Neural crest cell (in vitro differentiated cells): ENCODE measurements around the gene ADAMTS2. TPM values are rescaled to one million over a fixed set of nuclear protein-coding genes. Genes with fewer than 3 reads are reported as not detected.

Experiments
- DNase-seq: peaks from one replicate; pipeline ENCODE4 v3.0.0; 2021; ENCODE audit warnings: low read depth, mixed read lengths, low spot score
- H3K27ac Mint-ChIP-seq: one replicate; pipeline ENCODE4 v1.8.0; 2021; ENCODE audit warnings: mild to moderate bottlenecking, mixed read lengths; ENCODE audit not compliant: unreplicated experiment
- H3K27me3 Mint-ChIP-seq: 2 replicates; pipeline ENCODE4 v1.8.0; 2021; ENCODE audit warnings: low read depth, mild to moderate bottlenecking, mixed read lengths
- H3K36me3 Mint-ChIP-seq: 2 replicates; pipeline ENCODE4 v1.8.0; 2021; ENCODE audit warnings: low read depth, mild to moderate bottlenecking, mixed read lengths
- H3K4me1 Mint-ChIP-seq: 2 replicates; pipeline ENCODE4 v1.8.0; 2021; ENCODE audit warnings: mixed read lengths
- H3K4me3 Mint-ChIP-seq: one replicate; pipeline ENCODE4 v1.8.0; 2021; ENCODE audit warnings: mild to moderate bottlenecking, mixed read lengths
- H3K9me3 Mint-ChIP-seq: 2 replicates; pipeline ENCODE4 v1.8.0; 2021; ENCODE audit warnings: mixed read lengths
- total RNA-seq: library from RNA; stranded (reverse); gene quantifications from 2 replicates; pipeline ENCODE4 v1.2.1, GENCODE V29; 2021
- TF ChIP-seq, protein P1 (sequence below): fragments of 200-600 bp; sonication (generic); conservative IDR thresholded peaks from 2 replicates; pipeline ENCODE4 v1.5.0; 2021; ENCODE audit warnings: antibody characterized with exemption, mild to moderate bottlenecking

ADAMTS2 gene
- total RNA-seq, 1 donor from 2014 or later = 1.5 TPM

DNA sequence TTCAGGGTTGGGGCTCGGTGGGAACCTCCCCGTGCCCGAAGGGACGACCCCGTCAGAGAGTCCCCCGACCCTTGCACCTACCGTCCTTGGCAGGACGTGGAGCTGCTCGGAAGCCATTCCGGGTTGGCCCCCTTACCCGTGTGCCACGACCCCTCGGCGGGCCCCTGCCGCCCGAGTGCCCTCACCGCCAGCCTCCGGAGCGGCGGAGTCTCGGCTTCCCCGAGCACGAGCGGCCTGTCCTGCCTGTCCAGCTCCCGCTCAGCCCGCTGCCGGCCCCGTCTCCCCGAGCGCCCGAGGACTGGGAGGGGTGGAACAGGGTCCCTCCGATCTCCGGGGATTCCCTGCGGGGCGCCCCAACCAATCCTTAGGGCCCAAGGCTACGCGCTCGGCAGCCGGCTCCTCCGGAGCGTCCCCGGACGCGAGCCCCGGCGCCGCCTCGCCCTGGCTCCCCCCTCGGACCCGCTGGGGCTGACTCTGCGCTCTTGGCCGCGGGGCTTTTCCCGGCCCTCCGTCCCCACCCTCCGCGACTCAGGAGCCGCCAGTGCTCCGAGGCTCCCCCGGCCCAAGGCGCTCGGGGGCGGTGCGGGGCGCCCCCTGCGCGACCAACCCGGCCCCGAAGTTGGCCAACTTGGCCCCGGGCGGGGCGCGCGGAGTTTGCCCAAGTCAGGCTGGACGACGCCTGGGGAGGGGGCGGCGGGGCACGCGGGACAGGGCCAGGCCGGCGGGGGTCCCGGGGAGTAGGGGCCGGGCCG, 654 bp downstream of the ADAMTS2 start:
- peak; percentile 27 for DNase-seq
- Mint-ChIP-seq H3K4me3 (peak overlapping the region; percentile 67), H3K27me3 (peaks cover 71% of the 10 kb centered on the region), H3K27ac (no peak overlapping the region), H3K36me3 (no peaks in the 10 kb centered on the region), H3K4me1 (peaks cover 10% of the 10 kb centered on the region), H3K9me3 (no peaks in the 10 kb centered on the region)
- TF ChIP-seq, protein P1, sequence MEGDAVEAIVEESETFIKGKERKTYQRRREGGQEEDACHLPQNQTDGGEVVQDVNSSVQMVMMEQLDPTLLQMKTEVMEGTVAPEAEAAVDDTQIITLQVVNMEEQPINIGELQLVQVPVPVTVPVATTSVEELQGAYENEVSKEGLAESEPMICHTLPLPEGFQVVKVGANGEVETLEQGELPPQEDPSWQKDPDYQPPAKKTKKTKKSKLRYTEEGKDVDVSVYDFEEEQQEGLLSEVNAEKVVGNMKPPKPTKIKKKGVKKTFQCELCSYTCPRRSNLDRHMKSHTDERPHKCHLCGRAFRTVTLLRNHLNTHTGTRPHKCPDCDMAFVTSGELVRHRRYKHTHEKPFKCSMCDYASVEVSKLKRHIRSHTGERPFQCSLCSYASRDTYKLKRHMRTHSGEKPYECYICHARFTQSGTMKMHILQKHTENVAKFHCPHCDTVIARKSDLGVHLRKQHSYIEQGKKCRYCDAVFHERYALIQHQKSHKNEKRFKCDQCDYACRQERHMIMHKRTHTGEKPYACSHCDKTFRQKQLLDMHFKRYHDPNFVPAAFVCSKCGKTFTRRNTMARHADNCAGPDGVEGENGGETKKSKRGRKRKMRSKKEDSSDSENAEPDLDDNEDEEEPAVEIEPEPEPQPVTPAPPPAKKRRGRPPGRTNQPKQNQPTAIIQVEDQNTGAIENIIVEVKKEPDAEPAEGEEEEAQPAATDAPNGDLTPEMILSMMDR = no peak

DNA sequence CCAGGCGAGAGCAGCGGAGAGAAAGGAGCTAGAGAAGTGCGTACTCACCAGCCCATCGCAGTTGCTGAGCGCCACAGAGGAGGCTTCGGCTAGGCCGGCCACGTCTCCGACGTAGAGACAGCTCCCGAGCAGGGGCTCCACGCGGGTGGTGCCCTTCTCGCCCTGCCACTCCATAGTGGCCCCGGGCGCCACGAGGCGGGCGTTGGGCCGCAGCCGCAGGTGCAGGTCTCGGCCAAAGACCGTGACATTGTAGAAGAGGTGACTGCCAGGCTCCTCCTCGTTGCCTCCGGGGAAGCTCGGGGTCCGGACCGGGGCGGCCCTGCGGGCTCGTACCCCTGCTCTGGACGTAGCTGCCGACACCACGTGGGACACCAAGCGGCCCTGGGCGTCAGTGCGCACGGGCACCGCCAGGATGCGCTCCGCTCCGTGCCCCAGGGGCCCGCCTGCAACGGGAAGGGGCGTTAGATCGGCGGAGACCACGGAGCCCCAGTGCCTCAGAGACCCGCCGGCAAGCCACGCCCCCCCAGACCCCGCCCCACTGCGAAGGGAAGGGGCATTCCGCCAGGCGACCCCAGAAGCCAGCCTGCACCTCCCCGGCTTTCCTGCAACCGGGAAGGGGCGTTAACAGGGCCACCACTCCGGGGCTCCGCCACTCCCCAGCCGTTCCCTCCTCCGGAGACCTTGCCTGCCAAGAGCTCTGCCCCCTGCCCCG, 1.4 kb downstream of the ADAMTS2 start:
- DNase-seq = peak; percentile 55
- no peaks in the 10 kb centered on the region for H3K9me3 Mint-ChIP-seq
- H3K27me3 Mint-ChIP-seq = peaks cover 68% of the 10 kb centered on the region
- TF ChIP-seq, protein P1 = peak; percentile 65
- no peaks in the 10 kb centered on the region for H3K36me3 Mint-ChIP-seq
- peak overlapping the region; percentile 86 for H3K4me3 Mint-ChIP-seq
- no peak overlapping the region for H3K27ac Mint-ChIP-seq
- H3K4me1 Mint-ChIP-seq = peaks cover 10% of the 10 kb centered on the region

DNA sequence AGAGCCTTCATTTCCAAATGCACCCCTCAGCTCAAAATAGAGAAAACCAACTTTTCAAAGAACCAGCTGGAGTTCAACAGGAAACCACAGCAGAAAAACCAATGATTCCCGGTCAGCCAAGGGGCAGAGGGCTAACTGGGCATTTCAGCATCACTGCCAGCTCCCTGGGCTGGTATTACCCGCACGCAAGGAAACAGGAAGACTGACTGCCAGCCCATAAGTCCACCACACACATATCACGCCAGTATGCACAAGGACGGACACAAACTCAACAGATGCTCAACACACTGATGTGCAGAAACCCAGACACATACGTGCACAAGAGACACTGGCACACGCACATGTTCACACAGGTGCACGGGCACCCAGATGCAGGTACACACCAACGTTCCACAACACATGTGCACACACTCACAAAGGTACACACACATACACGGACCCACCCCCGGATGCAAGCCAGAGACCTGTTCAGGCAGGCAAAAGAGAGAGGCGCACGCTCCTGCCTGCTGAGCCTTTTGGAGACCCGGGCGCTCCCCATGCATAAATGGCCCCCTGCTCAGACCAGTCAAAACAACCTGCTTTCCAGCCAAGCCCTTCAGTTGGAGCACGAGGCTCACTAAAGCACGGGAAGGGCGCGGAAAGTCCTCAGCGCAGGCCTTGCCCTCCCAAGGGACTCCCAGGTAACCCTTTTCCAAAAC, 2.1 kb downstream of the ADAMTS2 start:
- Mint-ChIP-seq H3K4me3 (peak overlapping the region; percentile 86), H3K27me3 (peaks cover 60% of the 10 kb centered on the region), H3K9me3 (no peaks in the 10 kb centered on the region), H3K36me3 (no peaks in the 10 kb centered on the region), H3K27ac (no peak overlapping the region), H3K4me1 (peaks cover 10% of the 10 kb centered on the region)
- TF ChIP-seq, protein P1 = no peak
- DNase-seq = no peak

DNA sequence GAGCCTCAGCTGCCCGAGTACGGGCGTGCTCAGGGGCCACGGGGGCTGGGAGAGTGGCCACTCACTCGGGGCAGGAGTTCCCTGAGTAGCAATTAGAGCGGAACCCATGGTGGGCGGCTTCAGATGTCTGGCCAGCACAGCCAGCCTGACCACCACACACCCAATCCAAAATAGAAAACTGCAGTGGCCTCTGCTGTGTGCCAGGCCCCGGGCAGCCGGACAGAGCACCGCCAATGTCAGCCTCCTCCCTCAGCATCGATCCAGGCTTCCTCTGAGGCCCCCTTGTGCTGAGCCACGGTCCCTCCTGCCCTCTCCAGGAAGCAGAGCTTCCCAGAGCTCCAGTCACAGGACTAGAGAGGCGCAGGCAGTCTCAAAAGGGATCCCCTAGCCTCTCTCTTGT, 2.7 kb downstream of the ADAMTS2 start:
- TF ChIP-seq, protein P1 = peak; percentile 16
- no peak overlapping the region for H3K27ac Mint-ChIP-seq
- peaks cover 55% of the 10 kb centered on the region for H3K27me3 Mint-ChIP-seq
- H3K4me3 Mint-ChIP-seq = peak overlapping the region; percentile 86
- no peaks in the 10 kb centered on the region for H3K9me3 Mint-ChIP-seq
- peaks cover 10% of the 10 kb centered on the region for H3K4me1 Mint-ChIP-seq
- H3K36me3 Mint-ChIP-seq = no peaks in the 10 kb centered on the region
- peak; percentile 25 for DNase-seq

DNA sequence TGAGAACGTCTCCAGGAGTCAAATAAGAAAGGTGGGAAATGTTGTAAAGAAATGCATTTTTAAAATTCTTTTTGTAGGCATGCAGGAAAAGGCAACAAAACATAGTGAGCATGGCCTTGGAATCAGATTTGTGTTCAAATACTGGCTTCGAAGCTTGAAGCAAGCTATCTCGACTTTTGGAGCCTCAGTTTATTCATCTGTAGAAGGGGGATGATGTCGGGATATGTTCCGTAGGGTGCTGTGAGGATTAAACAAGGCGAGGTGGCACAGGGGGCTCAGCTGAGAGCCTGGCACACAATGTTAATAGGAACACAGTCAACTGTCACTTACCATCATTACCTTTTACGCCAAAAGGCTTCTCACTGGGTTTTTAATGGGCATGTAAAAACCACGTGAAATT, 4.8 kb downstream of the ADAMTS2 start:
- Mint-ChIP-seq H3K27me3 (peaks cover 35% of the 10 kb centered on the region), H3K4me1 (peaks cover 10% of the 10 kb centered on the region), H3K27ac (no peak overlapping the region), H3K36me3 (no peaks in the 10 kb centered on the region), H3K9me3 (no peaks in the 10 kb centered on the region), H3K4me3 (no peak overlapping the region)
- DNase-seq = no peak
- TF ChIP-seq, protein P1 = no peak
